Measurements from ENCODE around the gene BAD. TPM values are rescaled to one million over a fixed set of nuclear protein-coding genes. Genes with fewer than 3 reads are reported as not detected.

The BAD gene
- total and polyA plus RNA-seq, 2 donors (not counting 1 experiment from before 2014, with no cell fraction given), result 24.0 to 39.1 TPM

DNA sequence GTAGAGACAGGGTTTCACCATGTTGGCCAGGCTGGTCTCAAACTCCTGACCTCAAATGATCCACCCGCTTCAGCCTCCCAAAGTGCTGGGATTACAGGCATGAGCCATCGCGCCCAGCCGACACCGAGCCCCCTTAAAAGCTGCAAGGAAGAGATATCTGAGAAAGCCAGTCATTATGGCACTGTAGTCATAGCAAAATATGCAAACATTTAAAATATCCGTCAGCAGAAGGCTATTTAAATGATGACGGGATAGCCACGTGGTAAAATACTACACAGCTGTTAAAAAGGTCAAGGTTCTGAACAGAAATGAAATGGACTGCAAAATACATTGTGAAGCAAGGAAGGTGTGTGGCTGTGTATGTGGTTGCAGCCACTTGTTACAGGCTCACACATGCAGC lies 49.1 kb upstream of the BAD start:
- no peaks in the 10 kb centered on the region for H3K9me3 ChIP-seq (ENCODE audit: control extremely low read depth in 1 of 3, control insufficient read depth in 2 of 3, insufficient read depth in 1 of 3, low read length in 2 of 3)
- no peak overlapping the region for H3K9ac ChIP-seq (ENCODE audit: low read length)
- DNase-seq (no peak), ATAC-seq (ENCODE audit: low read depth) (no peak)
- CTCF ChIA-PET, result interaction anchor here (0.7 to 5.2 kb wide), 5 partner anchors 16 to 1557 kb away, joined by 4 to 47 read pairs (median 15); partner anchors contain the start of genes CATSPERZ, ESRRA, PRDX5 and TRMT112
- H3K36me3 ChIP-seq (replicated peaks in 1 of 2; ENCODE audit: control extremely low read depth in 1 of 2, control insufficient read depth in 1 of 2, extremely low read depth in 1 of 2, insufficient read depth in 2 of 2, low read length in 1 of 2), result peaks cover 0 to 10% of the 10 kb centered on the region in 2 experiments
- no peak overlapping the region for H3K27ac Mint-ChIP-seq
- no peak overlapping the region for H3K27ac ChIP-seq (ENCODE audit: low read length in 2 of 2)
- H3K4me2 ChIP-seq (replicated peaks; ENCODE audit: low read depth, low read length, poor library complexity, severe bottlenecking), result no peak overlapping the region
- H3K4me3 ChIP-seq (ENCODE audit: control extremely low read depth in 1 of 5, extremely low read depth in 1 of 5, insufficient read depth in 1 of 5, low read depth in 2 of 5, low read length in 4 of 5), result no peak overlapping the region
- H4K20me1 ChIP-seq (ENCODE audit: control insufficient read depth, insufficient read depth, low read length, poor library complexity, severe bottlenecking), result no peaks in the 10 kb centered on the region
- no peaks in the 10 kb centered on the region for H3K27me3 ChIP-seq (replicated peaks in 1 of 4; ENCODE audit: control extremely low read depth in 1 of 4, control insufficient read depth in 3 of 4, insufficient read depth in 4 of 4, low read length in 3 of 4)
- intact Hi-C loops (cut with micrococcal nuclease), result no loop called here
- H3K9me3 Mint-ChIP-seq (ENCODE audit: insufficient read depth), result no peaks in the 10 kb centered on the region
- H3K27me3 Mint-ChIP-seq, result no peaks in the 10 kb centered on the region
- 95% methylated on average over 7 of the region's 8 CpGs for WGBS (ENCODE audit: insufficient coverage)
- H2AFZ ChIP-seq (ENCODE audit: insufficient read depth, low read depth, low read length, poor library complexity, severe bottlenecking), result no peak overlapping the region
- H3K79me2 ChIP-seq (ENCODE audit: control insufficient read depth, insufficient read depth, low read length), result peaks cover 18% of the 10 kb centered on the region
- no peak overlapping the region for H3K4me3 Mint-ChIP-seq
- POLR2A ChIA-PET, result interaction anchor here (0.6 to 3.0 kb wide), 2 partner anchors 16 to 361 kb away, joined by 3 to 24 read pairs; partner anchors contain the start of genes PRDX5 and TRMT112
- TF ChIP-seq, protein P1, sequence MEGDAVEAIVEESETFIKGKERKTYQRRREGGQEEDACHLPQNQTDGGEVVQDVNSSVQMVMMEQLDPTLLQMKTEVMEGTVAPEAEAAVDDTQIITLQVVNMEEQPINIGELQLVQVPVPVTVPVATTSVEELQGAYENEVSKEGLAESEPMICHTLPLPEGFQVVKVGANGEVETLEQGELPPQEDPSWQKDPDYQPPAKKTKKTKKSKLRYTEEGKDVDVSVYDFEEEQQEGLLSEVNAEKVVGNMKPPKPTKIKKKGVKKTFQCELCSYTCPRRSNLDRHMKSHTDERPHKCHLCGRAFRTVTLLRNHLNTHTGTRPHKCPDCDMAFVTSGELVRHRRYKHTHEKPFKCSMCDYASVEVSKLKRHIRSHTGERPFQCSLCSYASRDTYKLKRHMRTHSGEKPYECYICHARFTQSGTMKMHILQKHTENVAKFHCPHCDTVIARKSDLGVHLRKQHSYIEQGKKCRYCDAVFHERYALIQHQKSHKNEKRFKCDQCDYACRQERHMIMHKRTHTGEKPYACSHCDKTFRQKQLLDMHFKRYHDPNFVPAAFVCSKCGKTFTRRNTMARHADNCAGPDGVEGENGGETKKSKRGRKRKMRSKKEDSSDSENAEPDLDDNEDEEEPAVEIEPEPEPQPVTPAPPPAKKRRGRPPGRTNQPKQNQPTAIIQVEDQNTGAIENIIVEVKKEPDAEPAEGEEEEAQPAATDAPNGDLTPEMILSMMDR (IDR thresholded peaks at IDR 0.05), result no peak
- no peak for TF ChIP-seq EZH2 (IDR thresholded peaks at IDR 0.05; ENCODE audit: borderline replicate concordance, insufficient read depth, low read depth, low read length, poor library complexity, severe bottlenecking)
- H3K4me1 Mint-ChIP-seq, result peaks cover 42% of the 10 kb centered on the region
- peaks cover 20 to 35% of the 10 kb centered on the region in 2 donors for H3K4me1 ChIP-seq (ENCODE audit: control insufficient read depth in 2 of 2, insufficient read depth in 2 of 2, low read length in 2 of 2)

DNA sequence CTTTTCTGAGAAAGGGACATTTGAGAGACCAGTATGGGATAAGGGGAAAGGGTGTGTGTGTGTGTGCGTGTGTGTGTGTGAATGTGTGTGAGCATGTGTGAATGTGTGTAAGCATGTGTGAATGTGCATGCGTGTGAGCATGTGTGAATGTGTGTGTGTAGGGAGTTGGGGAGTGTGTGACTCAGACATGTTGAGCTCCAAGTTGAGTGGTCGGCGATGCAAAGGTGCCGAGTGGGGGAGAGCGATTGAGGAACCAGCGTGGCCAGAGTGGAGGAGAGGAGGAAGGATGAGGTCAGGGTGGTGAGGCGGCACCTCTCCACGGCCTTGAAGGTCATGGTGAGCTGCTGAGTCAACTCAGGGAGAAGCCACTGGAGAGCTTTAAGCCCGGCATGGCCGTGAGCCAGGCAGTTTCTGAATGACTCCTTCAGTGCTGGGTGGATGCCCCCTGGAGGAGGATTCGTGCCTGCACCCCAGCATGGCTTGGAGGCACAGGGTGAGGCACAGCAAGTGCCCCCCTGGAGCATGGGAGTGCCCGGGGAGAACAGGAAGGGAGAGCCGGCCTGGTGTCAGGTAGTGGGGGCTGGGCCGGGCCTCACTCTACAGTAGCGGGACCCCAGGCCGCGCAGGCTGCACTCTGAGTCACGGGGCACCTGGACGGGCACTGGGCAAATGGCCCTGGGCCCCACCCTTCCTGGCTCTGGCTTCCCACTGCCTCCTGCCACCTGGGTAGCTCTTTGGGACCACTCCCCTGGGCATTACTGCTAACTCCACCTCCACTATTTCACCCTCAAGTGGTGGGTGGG lies 47.3 kb upstream of the BAD start:
- WGBS (ENCODE audit: insufficient coverage), result 20% methylated on average over 19 of the region's 20 CpGs
- TF ChIP-seq, protein P1 (IDR thresholded peaks at IDR 0.05), result peak; percentile 66
- no peak for TF ChIP-seq EZH2 (IDR thresholded peaks at IDR 0.05; ENCODE audit: borderline replicate concordance, insufficient read depth, low read depth, low read length, poor library complexity, severe bottlenecking)
- Mint-ChIP-seq H3K27ac (peak overlapping the region; percentile 57), H3K27me3 (no peaks in the 10 kb centered on the region), H3K4me1 (peaks cover 34% of the 10 kb centered on the region), H3K4me3 (peak overlapping the region; percentile 27), H3K9me3 (ENCODE audit: insufficient read depth) (no peaks in the 10 kb centered on the region)
- H3K36me3 ChIP-seq (replicated peaks in 1 of 2; ENCODE audit: control extremely low read depth in 1 of 2, control insufficient read depth in 1 of 2, extremely low read depth in 1 of 2, insufficient read depth in 2 of 2, low read length in 1 of 2), result no peaks in the 10 kb centered on the region
- CTCF ChIA-PET, result interaction anchor here (0.6 to 5.2 kb wide), 13 partner anchors 10 to 430 kb away, joined by 3 to 47 read pairs (median 7); partner anchors contain the start of genes CATSPERZ, CCDC88B, ESRRA and PRDX5
- no peak overlapping the region for H3K4me3 ChIP-seq (ENCODE audit: control extremely low read depth in 1 of 5, extremely low read depth in 1 of 5, insufficient read depth in 1 of 5, low read depth in 2 of 5, low read length in 4 of 5)
- H2AFZ ChIP-seq (ENCODE audit: insufficient read depth, low read depth, low read length, poor library complexity, severe bottlenecking), result peak overlapping the region; percentile 44
- H3K9ac ChIP-seq (ENCODE audit: low read length), result no peak overlapping the region
- H3K4me2 ChIP-seq (replicated peaks; ENCODE audit: low read depth, low read length, poor library complexity, severe bottlenecking), result peak overlapping the region; percentile 55
- peaks cover 20 to 32% of the 10 kb centered on the region in 2 donors for H3K4me1 ChIP-seq (ENCODE audit: control insufficient read depth in 2 of 2, insufficient read depth in 2 of 2, low read length in 2 of 2)
- DNase-seq (peak; percentile 69), ATAC-seq (ENCODE audit: low read depth) (peak; percentile 23)
- intact Hi-C loops (cut with micrococcal nuclease), result no loop called here
- no peaks in the 10 kb centered on the region for H4K20me1 ChIP-seq (ENCODE audit: control insufficient read depth, insufficient read depth, low read length, poor library complexity, severe bottlenecking)
- POLR2A ChIA-PET, result interaction anchor here (1.7 to 1.9 kb wide), 2 partner anchors 9 to 14 kb away, joined by 8 to 16 read pairs; partner anchors contain the start of genes CCDC88B, PRDX5 and TRMT112
- peaks cover 11% of the 10 kb centered on the region for H3K79me2 ChIP-seq (ENCODE audit: control insufficient read depth, insufficient read depth, low read length)
- H3K9me3 ChIP-seq (ENCODE audit: control extremely low read depth in 1 of 3, control insufficient read depth in 2 of 3, insufficient read depth in 1 of 3, low read length in 2 of 3), result no peaks in the 10 kb centered on the region
- no peaks in the 10 kb centered on the region for H3K27me3 ChIP-seq (replicated peaks in 1 of 4; ENCODE audit: control extremely low read depth in 1 of 4, control insufficient read depth in 3 of 4, insufficient read depth in 4 of 4, low read length in 3 of 4)
- no peak overlapping the region for H3K27ac ChIP-seq (ENCODE audit: low read length in 2 of 2)

Data from B cell (primary cell).